GM12891 (cell line): ENCODE results near the gene NECTIN1.

Experiments
- DNase-seq: peaks from one replicate; pipeline ENCODE4 v3.0.0; 2011; ENCODE audit warnings: low spot score; ENCODE audit not compliant: insufficient read length
- FAIRE-seq: peaks from 2 replicates; lab custom pipeline; 2011; peaks lifted over from hg19 to GRCh38; lab: Jason Lieb, UNC
- PAX5 ChIP-seq: IDR thresholded peaks from 2 replicates; pipeline ENCODE4 v1.6.1; 2011; ENCODE audit warnings: low read length, moderate library complexity, mild to moderate bottlenecking; ENCODE audit not compliant: insufficient read depth, severe bottlenecking
- POLR2A ChIP-seq: IDR thresholded peaks from 2 replicates; pipeline ENCODE4 v1.6.1; 2011; ENCODE audit warnings: low read depth, low read length, control low read depth
- POLR2AphosphoS5 ChIP-seq: IDR thresholded peaks from 2 replicates; pipeline ENCODE4 v1.6.1; 2011; ENCODE audit warnings: low read depth, low read length, control low read depth
- POU2F2 ChIP-seq: IDR thresholded peaks from 2 replicates; pipeline ENCODE4 v1.6.1; 2011; ENCODE audit warnings: low read depth, mild to moderate bottlenecking, control low read depth, low read length, moderate library complexity
- SPI1 ChIP-seq: IDR thresholded peaks from 2 replicates; pipeline ENCODE4 v1.6.1; 2011; ENCODE audit warnings: low read depth, low read length, control low read depth
- TAF1 ChIP-seq: IDR thresholded peaks from 2 replicates; pipeline ENCODE4 v1.6.1; 2011; ENCODE audit warnings: low read depth, low read length, control low read depth

NECTIN1 gene

GRCh38 chr11:119765628-119766027 is 36.6 kb upstream of the NECTIN1 start:
- TF ChIP-seq POU2F2 (no peak), POLR2AphosphoS5 (no peak), PAX5 (no peak), POLR2A (no peak), TAF1 (no peak), SPI1 (no peak)
- DNase-seq, result no peak
- FAIRE-seq, result no peak

GRCh38 chr11:119764108-119764868 is 35.3 kb upstream of the NECTIN1 start:
- TF ChIP-seq POU2F2 (no peak), POLR2A (no peak), POLR2AphosphoS5 (no peak), TAF1 (no peak), PAX5 (no peak), SPI1 (no peak)
- DNase-seq (no peak), FAIRE-seq (no peak)

- FAIRE-seq (no peak), DNase-seq (no peak)
- TF ChIP-seq POLR2A (no peak), POU2F2 (no peak), PAX5 (no peak)
Observed at GRCh38 chr11:119763071-119763728, 34.2 kb upstream of the NECTIN1 start.

GRCh38 chr11:119759747-119760412 is 30.9 kb upstream of the NECTIN1 start:
- DNase-seq, result no peak
- no peak for TF ChIP-seq PAX5
- TF ChIP-seq POLR2AphosphoS5, result no peak
- no peak for TF ChIP-seq SPI1
- peak; percentile 57 for FAIRE-seq

- peak; percentile 59 for FAIRE-seq
- DNase-seq, result no peak
- TF ChIP-seq POLR2AphosphoS5 (no peak), POU2F2 (no peak), TAF1 (no peak), POLR2A (no peak), PAX5 (no peak), SPI1 (no peak)
Observed at GRCh38 chr11:119759324-119759723, 30.3 kb upstream of the NECTIN1 start.

GRCh38 chr11:119758291-119758690 is 29.3 kb upstream of the NECTIN1 start:
- FAIRE-seq, result no peak
- no peak for TF ChIP-seq PAX5
- no peak for TF ChIP-seq SPI1
- TF ChIP-seq POU2F2, result no peak
- TF ChIP-seq POLR2A, result no peak
- no peak for TF ChIP-seq TAF1
- no peak for TF ChIP-seq POLR2AphosphoS5
- no peak for DNase-seq

- no peak for FAIRE-seq
- no peak for DNase-seq
Observed at GRCh38 chr11:119757378-119757777, 28.4 kb upstream of the NECTIN1 start.

GRCh38 chr11:119756169-119756865 is 27.3 kb upstream of the NECTIN1 start:
- DNase-seq (no peak), FAIRE-seq (no peak)
- TF ChIP-seq POU2F2, result no peak
- no peak for TF ChIP-seq SPI1
- TF ChIP-seq TAF1, result no peak
- TF ChIP-seq POLR2A, result no peak
- TF ChIP-seq POLR2AphosphoS5, result no peak
- TF ChIP-seq PAX5, result no peak

More at GRCh38 chr11:119757378-119757777, 28.4 kb upstream of the NECTIN1 start:
- TF ChIP-seq POU2F2 (no peak), TAF1 (no peak), POLR2AphosphoS5 (no peak), PAX5 (no peak), POLR2A (no peak), SPI1 (no peak)

GRCh38 chr11:119755356-119756071 is 26.5 kb upstream of the NECTIN1 start:
- DNase-seq (no peak), FAIRE-seq (no peak)
- no peak for TF ChIP-seq PAX5
- no peak for TF ChIP-seq TAF1
